ENCODE measurements around the gene FAM118A.

The FAM118A gene

GRCh38 chr22:45329530-45329936, 19.8 kb downstream of the FAM118A start:
- ATAC-seq (no peak), DNase-seq (no peak)
- Mint-ChIP-seq H3K27me3 (no peaks in the 10 kb centered on the region), H3K27ac (peak overlapping the region; percentile 19 to 86), H3K9me3 (no peaks in the 10 kb centered on the region), H3K4me3 (no peak overlapping the region), H3K4me1 (peaks cover 36% of the 10 kb centered on the region)

- Mint-ChIP-seq H3K27me3 (no peaks in the 10 kb centered on the region), H3K4me1 (peaks cover 29% of the 10 kb centered on the region), H3K9me3 (no peaks in the 10 kb centered on the region), H3K27ac (no peak overlapping the region), H3K4me3 (no peak overlapping the region)
- DNase-seq (no peak), ATAC-seq (no peak)
These were observed 20.8 kb downstream of the FAM118A start for GRCh38 chr22:45330548-45330947.

- ATAC-seq: no peak
- H3K4me1 Mint-ChIP-seq: peaks cover 36% of the 10 kb centered on the region
- H3K9me3 Mint-ChIP-seq: no peaks in the 10 kb centered on the region
- H3K27ac Mint-ChIP-seq: no peak overlapping the region
- H3K4me3 Mint-ChIP-seq: no peak overlapping the region
- H3K27me3 Mint-ChIP-seq: no peaks in the 10 kb centered on the region
- no peak for DNase-seq
These were observed 21.8 kb downstream of the FAM118A start for GRCh38 chr22:45331486-45331885.

- Mint-ChIP-seq H3K27ac (no peak overlapping the region), H3K4me3 (no peak overlapping the region), H3K9me3 (no peaks in the 10 kb centered on the region), H3K27me3 (no peaks in the 10 kb centered on the region), H3K4me1 (peaks cover 42% of the 10 kb centered on the region)
- ATAC-seq (no peak), DNase-seq (no peak)
These were observed 22.3 kb downstream of the FAM118A start for GRCh38 chr22:45332001-45332400.

GRCh38 chr22:45334068-45334467, 24.3 kb downstream of the FAM118A start:
- ATAC-seq (no peak), DNase-seq (no peak)
- Mint-ChIP-seq H3K27ac (peak overlapping the region in 1 of 2 donors; percentile 29), H3K27me3 (no peaks in the 10 kb centered on the region), H3K4me3 (no peak overlapping the region), H3K9me3 (no peaks in the 10 kb centered on the region), H3K4me1 (peaks cover 47% of the 10 kb centered on the region)

- peak overlapping the region in 1 of 2 donors; percentile 29 for H3K27ac Mint-ChIP-seq
- H3K4me3 Mint-ChIP-seq: no peak overlapping the region
- H3K4me1 Mint-ChIP-seq: peaks cover 44% of the 10 kb centered on the region
- DNase-seq: no peak
- no peaks in the 10 kb centered on the region for H3K9me3 Mint-ChIP-seq
- no peaks in the 10 kb centered on the region for H3K27me3 Mint-ChIP-seq
- no peak for ATAC-seq
These were observed 24.8 kb downstream of the FAM118A start for GRCh38 chr22:45334528-45334927.

GRCh38 chr22:45335021-45335818, 25.5 kb downstream of the FAM118A start:
- Mint-ChIP-seq H3K27ac (peak overlapping the region in 1 of 2 donors; percentile 27), H3K27me3 (no peaks in the 10 kb centered on the region)

GRCh38 chr22:45335854-45336522, 26.3 kb downstream of the FAM118A start:
- Mint-ChIP-seq H3K27ac (peak overlapping the region in 1 of 2 donors; percentile 42), H3K27me3 (no peaks in the 10 kb centered on the region), H3K9me3 (no peaks in the 10 kb centered on the region), H3K4me3 (peak overlapping the region in 1 of 2 donors; percentile 24), H3K4me1 (peaks cover 56% of the 10 kb centered on the region)
- DNase-seq: no peak
- ATAC-seq: no peak

More at GRCh38 chr22:45335021-45335818, 25.5 kb downstream of the FAM118A start:
- peaks cover 48% of the 10 kb centered on the region for H3K4me1 Mint-ChIP-seq
- ATAC-seq (no peak), DNase-seq (no peak)
- no peaks in the 10 kb centered on the region for H3K9me3 Mint-ChIP-seq
- H3K4me3 Mint-ChIP-seq: no peak overlapping the region

GRCh38 chr22:45336971-45337431, 27.3 kb downstream of the FAM118A start:
- ATAC-seq: no peak
- no peaks in the 10 kb centered on the region for H3K27me3 Mint-ChIP-seq
- DNase-seq: no peak
- no peaks in the 10 kb centered on the region for H3K9me3 Mint-ChIP-seq
- peak overlapping the region; percentile 23 to 44 for H3K4me3 Mint-ChIP-seq
- H3K27ac Mint-ChIP-seq: peak overlapping the region; percentile 92 to 94
- H3K4me1 Mint-ChIP-seq: peaks cover 64% of the 10 kb centered on the region

GRCh38 chr22:45337536-45337935, 27.8 kb downstream of the FAM118A start:
- Mint-ChIP-seq H3K4me1 (peaks cover 64% of the 10 kb centered on the region), H3K9me3 (no peaks in the 10 kb centered on the region), H3K4me3 (no peak overlapping the region), H3K27me3 (no peaks in the 10 kb centered on the region), H3K27ac (peak overlapping the region in 1 of 2 donors; percentile 34)
- ATAC-seq: no peak
- no peak for DNase-seq

GRCh38 chr22:45338795-45339194, 29.1 kb downstream of the FAM118A start:
- Mint-ChIP-seq H3K4me3 (no peak overlapping the region), H3K27ac (peak overlapping the region in 1 of 2 donors; percentile 46), H3K4me1 (peaks cover 55% of the 10 kb centered on the region), H3K9me3 (no peaks in the 10 kb centered on the region), H3K27me3 (no peaks in the 10 kb centered on the region)
- no peak for DNase-seq
- no peak for ATAC-seq

GRCh38 chr22:45340323-45340722, 30.6 kb downstream of the FAM118A start:
- ATAC-seq (no peak), DNase-seq (no peak)
- Mint-ChIP-seq H3K4me3 (peak overlapping the region in 1 of 2 donors; percentile 16), H3K27me3 (no peaks in the 10 kb centered on the region), H3K9me3 (no peaks in the 10 kb centered on the region), H3K4me1 (peaks cover 53% of the 10 kb centered on the region), H3K27ac (no peak overlapping the region)

GRCh38 chr22:45341498-45341897, 31.8 kb downstream of the FAM118A start:
- H3K27me3 Mint-ChIP-seq: no peaks in the 10 kb centered on the region
- DNase-seq (peak; percentile 36 to 66), ATAC-seq (peak; percentile 99)
- peaks cover 46% of the 10 kb centered on the region for H3K4me1 Mint-ChIP-seq
- no peaks in the 10 kb centered on the region for H3K9me3 Mint-ChIP-seq
- no peak overlapping the region for H3K4me3 Mint-ChIP-seq
- H3K27ac Mint-ChIP-seq: peak overlapping the region in 1 of 2 donors; percentile 90

GRCh38 chr22:45343143-45343542, 33.4 kb downstream of the FAM118A start:
- no peak for DNase-seq
- ATAC-seq: no peak
- Mint-ChIP-seq H3K4me3 (no peak overlapping the region), H3K27me3 (no peaks in the 10 kb centered on the region), H3K4me1 (peaks cover 30% of the 10 kb centered on the region), H3K9me3 (no peaks in the 10 kb centered on the region), H3K27ac (peak overlapping the region in 1 of 2 donors; percentile 67)

GRCh38 chr22:45344334-45344733, 34.6 kb downstream of the FAM118A start:
- no peak overlapping the region for H3K27ac Mint-ChIP-seq
- no peak for DNase-seq
- peaks cover 29% of the 10 kb centered on the region for H3K4me1 Mint-ChIP-seq

GRCh38 chr22:45349916-45350315, 40.2 kb downstream of the FAM118A start:
- Mint-ChIP-seq H3K4me3 (no peak overlapping the region), H3K9me3 (no peaks in the 10 kb centered on the region), H3K4me1 (no peaks in the 10 kb centered on the region), H3K27me3 (no peaks in the 10 kb centered on the region), H3K27ac (no peak overlapping the region)
- no peak for ATAC-seq
- DNase-seq: no peak

More at GRCh38 chr22:45344334-45344733, 34.6 kb downstream of the FAM118A start:
- H3K9me3 Mint-ChIP-seq: no peaks in the 10 kb centered on the region
- no peak overlapping the region for H3K4me3 Mint-ChIP-seq
- no peak for ATAC-seq
- H3K27me3 Mint-ChIP-seq: no peaks in the 10 kb centered on the region

All from stimulated activated naive CD8-positive, alpha-beta T cell treated with anti-CD3 and anti-CD28 coated beads, Interleukin-15, amount 100 ng/mL, for 72 hours (primary cell).